Left ventricle myocardium inferior (tissue), 1 donor: ENCODE data around the gene ATP11C. TPM values are rescaled to one million over a fixed set of nuclear protein-coding genes. Genes with fewer than 3 reads are reported as not detected.
"Not testable (repeated sequence)": the region's sequence is repeated elsewhere in the genome, so short reads cannot be mapped to it uniquely, and the experiment has no call there.

Experiments
- DNase-seq: peaks from one replicate; pipeline ENCODE4 v3.0.0-alpha.2; 2020
- H3K27ac ChIP-seq: fragments of 200-600 bp; replicated peaks from 2 replicates; pipeline ENCODE4 v1.8.0; 2021
- H3K27me3 ChIP-seq: fragments of 200-600 bp; 2 replicates; pipeline ENCODE4 v1.8.0; 2021; ENCODE audit warnings: low read depth
- H3K36me3 ChIP-seq: fragments of 200-600 bp; 2 replicates; pipeline ENCODE4 v1.8.0; 2021
- H3K4me1 ChIP-seq: fragments of 200-600 bp; 2 replicates; pipeline ENCODE4 v1.8.0; 2021
- H3K4me3 ChIP-seq: fragments of 200-600 bp; 2 replicates; pipeline ENCODE4 v1.8.0; 2021; ENCODE audit warnings: mild to moderate bottlenecking, moderate library complexity
- H3K9me3 ChIP-seq: fragments of 200-600 bp; replicated peaks from 2 replicates; pipeline ENCODE4 v1.8.0; 2021
- intact Hi-C: fragments of 100-400 bp; cut with micrococcal nuclease; formaldehyde crosslinking; loops from one replicate; pipeline ENCODE4 v1.11.0; 2022
- total RNA-seq: library from RNA; stranded (reverse); fragmentation: NEBNext Ultra II Directional; extraction: Animal tissue kit (Norgen Biotek cat#: 25700); gene quantifications from one replicate; pipeline ENCODE4 v1.2.1, GENCODE V29; 2021
- TF ChIP-seq, protein P1 (sequence below): fragments of 200-600 bp; IDR thresholded peaks from 2 replicates; pipeline ENCODE4 v1.8.0; 2021; ENCODE audit warnings: antibody characterized with exemption, mild to moderate bottlenecking, borderline replicate concordance
- donor health status: DM: no; HTN: yes; CAD: no; lungs with severe emphysema.

The ATP11C gene
- total RNA-seq, 1 donor from 2014 or later: 3.7 TPM

DNA sequence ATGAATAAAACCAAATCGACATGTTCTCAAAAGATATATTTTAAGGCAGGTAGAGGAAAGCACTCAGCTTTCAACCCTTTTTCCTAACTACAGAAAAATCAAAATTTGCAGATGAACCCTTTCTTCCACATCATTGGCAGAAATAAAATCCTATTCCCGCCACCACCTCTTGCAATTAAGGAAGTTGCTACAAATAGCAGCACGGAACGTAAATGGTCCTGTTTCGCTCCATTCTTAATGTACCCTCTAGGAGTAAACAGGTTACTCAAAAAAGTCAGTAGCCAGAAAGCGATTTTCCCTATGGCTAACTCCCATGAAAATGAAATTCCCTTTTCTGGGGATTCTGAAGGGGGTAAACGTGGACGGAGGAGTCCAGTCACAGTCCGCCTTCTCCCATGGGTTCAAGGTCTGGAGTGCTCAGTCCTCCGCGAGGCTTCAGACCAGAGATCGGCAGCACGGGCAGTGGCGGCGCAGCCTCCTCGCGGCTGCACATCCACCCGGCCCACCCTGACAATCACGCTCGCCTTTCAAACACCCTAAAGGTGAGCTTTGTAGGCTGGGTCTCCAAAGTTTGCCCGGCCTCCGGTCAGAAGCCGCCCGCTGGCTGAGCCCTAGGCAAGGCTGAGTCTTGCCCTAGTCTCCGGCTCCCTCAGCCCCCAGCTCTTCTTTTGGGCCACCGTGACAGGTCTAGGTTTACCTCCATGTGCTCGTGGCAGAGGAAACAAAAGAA lies 1.8 kb downstream of the ATP11C start:
- no peak overlapping the region for H3K27ac ChIP-seq

GRCh38 chrX:139930401-139930800 lies 2.5 kb downstream of the ATP11C start:
- TF ChIP-seq, protein P1, sequence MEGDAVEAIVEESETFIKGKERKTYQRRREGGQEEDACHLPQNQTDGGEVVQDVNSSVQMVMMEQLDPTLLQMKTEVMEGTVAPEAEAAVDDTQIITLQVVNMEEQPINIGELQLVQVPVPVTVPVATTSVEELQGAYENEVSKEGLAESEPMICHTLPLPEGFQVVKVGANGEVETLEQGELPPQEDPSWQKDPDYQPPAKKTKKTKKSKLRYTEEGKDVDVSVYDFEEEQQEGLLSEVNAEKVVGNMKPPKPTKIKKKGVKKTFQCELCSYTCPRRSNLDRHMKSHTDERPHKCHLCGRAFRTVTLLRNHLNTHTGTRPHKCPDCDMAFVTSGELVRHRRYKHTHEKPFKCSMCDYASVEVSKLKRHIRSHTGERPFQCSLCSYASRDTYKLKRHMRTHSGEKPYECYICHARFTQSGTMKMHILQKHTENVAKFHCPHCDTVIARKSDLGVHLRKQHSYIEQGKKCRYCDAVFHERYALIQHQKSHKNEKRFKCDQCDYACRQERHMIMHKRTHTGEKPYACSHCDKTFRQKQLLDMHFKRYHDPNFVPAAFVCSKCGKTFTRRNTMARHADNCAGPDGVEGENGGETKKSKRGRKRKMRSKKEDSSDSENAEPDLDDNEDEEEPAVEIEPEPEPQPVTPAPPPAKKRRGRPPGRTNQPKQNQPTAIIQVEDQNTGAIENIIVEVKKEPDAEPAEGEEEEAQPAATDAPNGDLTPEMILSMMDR: no peak
- Histone ChIP-seq H3K27ac (no peak overlapping the region), H3K4me3 (peak overlapping the region; percentile 83), H3K9me3 (no peaks in the 10 kb centered on the region), H3K27me3 (no peaks in the 10 kb centered on the region), H3K4me1 (no peaks in the 10 kb centered on the region), H3K36me3 (no peaks in the 10 kb centered on the region)
- intact Hi-C loops: loop anchor here (1.0 kb wide), 1 partner anchor 48 kb away; no protein-coding TSS in a partner anchor
- no peak for DNase-seq

More for the DNA sequence above, 1.8 kb downstream of the ATP11C start:
- Histone ChIP-seq H3K9me3 (no peaks in the 10 kb centered on the region), H3K4me1 (no peaks in the 10 kb centered on the region), H3K4me3 (peak overlapping the region; percentile 83), H3K36me3 (no peaks in the 10 kb centered on the region), H3K27me3 (no peaks in the 10 kb centered on the region)
- intact Hi-C loops: loop anchor here (1.0 kb wide), 1 partner anchor 49 kb away; no protein-coding TSS in a partner anchor
- TF ChIP-seq, protein P1: no peak
- peak; percentile 12 for DNase-seq

GRCh38 chrX:139929876-139930275 lies 3.0 kb downstream of the ATP11C start:
- H3K9me3 ChIP-seq: no peaks in the 10 kb centered on the region
- no peak overlapping the region for H3K4me3 ChIP-seq
- H3K27ac ChIP-seq: no peak overlapping the region
- intact Hi-C loops: loop anchor here (1.0 kb wide), 1 partner anchor 48 kb away; no protein-coding TSS in a partner anchor
- TF ChIP-seq, protein P1: no peak
- no peaks in the 10 kb centered on the region for H3K36me3 ChIP-seq
- H3K27me3 ChIP-seq: no peaks in the 10 kb centered on the region
- H3K4me1 ChIP-seq: no peaks in the 10 kb centered on the region
- DNase-seq: no peak

GRCh38 chrX:139924696-139925095 lies 8.2 kb downstream of the ATP11C start:
- no peak for DNase-seq
- Histone ChIP-seq H3K4me1 (no peaks in the 10 kb centered on the region), H3K4me3 (no peak overlapping the region), H3K27me3 (no peaks in the 10 kb centered on the region), H3K36me3 (no peaks in the 10 kb centered on the region), H3K27ac (no peak overlapping the region), H3K9me3 (no peaks in the 10 kb centered on the region)
- intact Hi-C loops: no loop called here
- TF ChIP-seq, protein P1: no peak

DNA sequence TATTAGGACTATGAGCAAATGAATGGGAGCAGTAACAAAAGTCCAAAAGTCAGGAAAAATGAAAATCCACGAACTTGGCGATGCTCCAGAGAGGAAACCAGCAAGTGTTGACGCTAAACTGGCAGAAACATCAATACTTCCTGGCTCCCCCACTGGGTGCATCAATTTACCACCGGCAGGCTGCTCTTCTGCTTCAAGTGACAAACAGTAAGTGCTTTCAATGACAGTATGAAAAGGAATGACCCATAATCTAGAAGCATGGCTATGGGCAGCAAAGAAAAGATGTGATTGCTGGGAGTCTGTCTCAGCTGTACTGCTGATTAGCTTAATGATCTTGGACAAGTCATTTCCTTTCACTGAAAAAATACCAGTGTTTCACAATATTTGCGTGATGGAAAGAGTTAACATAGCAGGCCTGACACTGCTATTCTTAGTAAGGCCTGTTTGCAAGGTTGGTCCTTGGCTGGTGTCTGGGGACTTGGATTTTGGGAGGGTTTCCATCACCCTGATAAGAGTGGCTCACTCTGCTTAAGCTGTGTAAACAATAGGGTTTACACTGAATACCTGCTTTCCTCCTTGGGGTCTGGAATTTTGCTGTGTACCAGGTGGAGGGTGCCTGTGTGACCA lies 8.7 kb downstream of the ATP11C start:
- H3K36me3 ChIP-seq: no peaks in the 10 kb centered on the region
- no peaks in the 10 kb centered on the region for H3K4me1 ChIP-seq
- H3K27ac ChIP-seq: no peak overlapping the region
- no peaks in the 10 kb centered on the region for H3K27me3 ChIP-seq
- intact Hi-C loops: no loop called here
- DNase-seq: no peak
- TF ChIP-seq, protein P1: no peak
- H3K9me3 ChIP-seq: no peaks in the 10 kb centered on the region
- H3K4me3 ChIP-seq: no peak overlapping the region

GRCh38 chrX:139921142-139921541 lies 11.7 kb downstream of the ATP11C start:
- H3K27ac ChIP-seq, DNase-seq, H3K27me3 ChIP-seq, H3K9me3 ChIP-seq, H3K36me3 ChIP-seq, H3K4me1 ChIP-seq, H3K4me3 ChIP-seq, intact Hi-C loops: not testable (repeated sequence)
